ENCODE data around the gene BICDL2. TPM values are rescaled to one million over a fixed set of nuclear protein-coding genes. Genes with fewer than 3 reads are reported as not detected.
A peak's percentile ranks its signal among the peaks of the same experiment; 100 is the strongest.

BICDL2 gene
- total RNA-seq, 2 experiments from 2014 or later: 0.77 to 0.92 TPM

DNA sequence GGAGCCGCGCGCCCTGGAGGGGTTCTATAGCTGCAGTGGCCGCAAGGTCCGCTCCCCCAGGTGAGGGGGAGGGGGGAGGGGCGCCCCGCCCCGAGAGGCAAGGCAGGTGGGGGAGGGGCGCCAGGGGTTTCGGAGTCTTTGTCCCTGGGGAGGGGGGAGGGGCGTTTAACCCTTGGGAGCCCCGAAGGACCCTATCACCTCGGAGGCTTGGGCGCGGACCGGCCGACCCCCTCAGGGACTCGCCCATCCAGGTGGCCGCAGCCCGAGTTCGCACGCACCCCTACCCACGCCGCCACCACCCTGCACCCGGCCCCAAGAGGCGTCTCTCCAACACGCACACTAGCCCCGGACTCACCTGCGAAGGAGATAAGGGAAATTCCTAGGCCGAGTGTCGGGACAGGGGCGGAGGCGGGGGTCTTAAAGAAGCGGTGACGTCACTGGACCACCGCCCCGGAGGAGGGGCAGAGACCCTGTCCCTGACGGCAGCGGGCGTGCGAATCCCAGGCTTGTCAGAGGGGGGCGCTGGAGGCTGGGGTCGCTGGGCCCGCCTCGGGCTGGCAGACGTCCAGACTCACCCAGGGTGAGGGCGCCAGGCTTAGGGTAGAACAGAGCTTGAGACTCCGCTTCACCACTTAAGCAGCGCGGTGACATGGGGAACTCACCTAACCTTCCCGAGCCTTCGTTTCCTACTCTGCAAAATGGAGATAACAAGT lies 18.8 kb downstream of the BICDL2 start, which contains the start of gene CLDN6:
CLDN6 (minus strand) TSS at position 390 of the 713 bp plus-strand sequence. CDS start 2,162 bp downstream, outside the sequence.
- peak; percentile 57 for TF ChIP-seq CTCF (IDR thresholded peaks at IDR 0.05)
- peaks cover 6% of the 10 kb centered on the region for H3K27me3 Mint-ChIP-seq
- H3K36me3 Mint-ChIP-seq (ENCODE audit: low read depth): no peaks in the 10 kb centered on the region
- no peak within 1 kb of the TSS for H3K27ac Mint-ChIP-seq
- peak; percentile 69 for DNase-seq
- ChIA-PET POLR2A (interaction anchor here (0.9 kb wide), 1 partner anchor 165 kb away, joined by 3 read pairs; no protein-coding TSS in a partner anchor), CTCF (interaction anchor here (1.0 to 10.5 kb wide), 4 partner anchors 8 to 16 kb away, joined by 3 to 135 read pairs (median 30); no protein-coding TSS in a partner anchor)
- H3K9me3 Mint-ChIP-seq: no peaks in the 10 kb centered on the region
- no peak for ATAC-seq
- intact Hi-C loops (cut with micrococcal nuclease): no loop called here
- no peak within 1 kb of the TSS for H3K4me3 Mint-ChIP-seq
- peaks cover 31% of the 10 kb centered on the region for H3K4me1 Mint-ChIP-seq (ENCODE audit: low read depth)

DNA sequence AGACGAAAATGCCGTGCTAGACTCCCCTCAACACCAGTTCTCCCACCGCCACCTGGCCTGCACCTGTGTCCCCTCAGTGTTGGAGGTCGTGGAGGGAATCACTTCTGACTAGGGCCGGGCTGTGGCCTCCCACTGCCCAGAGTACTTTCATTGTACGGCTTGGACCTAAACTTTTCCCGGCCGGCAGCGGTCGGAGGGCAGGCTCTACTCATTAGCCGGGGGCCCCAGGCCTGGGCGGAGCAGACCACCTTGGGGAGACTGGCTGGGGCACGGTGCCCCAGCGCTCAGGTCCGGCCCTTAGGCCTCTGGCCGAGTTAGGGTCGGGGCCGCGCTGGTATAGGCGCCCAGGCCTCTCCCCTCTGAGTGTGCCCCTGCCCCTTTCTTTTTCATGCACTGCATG lies 19.4 kb downstream of the BICDL2 start:
- H3K27ac Mint-ChIP-seq: no peak overlapping the region
- TF ChIP-seq CTCF (IDR thresholded peaks at IDR 0.05): no peak
- H3K4me1 Mint-ChIP-seq (ENCODE audit: low read depth): peaks cover 25% of the 10 kb centered on the region
- ChIA-PET CTCF (interaction anchor here (10.5 kb wide), 1 partner anchor 14 kb away, joined by 135 read pairs; no protein-coding TSS in a partner anchor), POLR2A (no interaction called here)
- intact Hi-C loops (cut with micrococcal nuclease): no loop called here
- ATAC-seq: no peak
- H3K36me3 Mint-ChIP-seq (ENCODE audit: low read depth): no peaks in the 10 kb centered on the region
- peaks cover 10% of the 10 kb centered on the region for H3K27me3 Mint-ChIP-seq
- no peak for DNase-seq
- no peak overlapping the region for H3K4me3 Mint-ChIP-seq
- H3K9me3 Mint-ChIP-seq: no peaks in the 10 kb centered on the region

DNA sequence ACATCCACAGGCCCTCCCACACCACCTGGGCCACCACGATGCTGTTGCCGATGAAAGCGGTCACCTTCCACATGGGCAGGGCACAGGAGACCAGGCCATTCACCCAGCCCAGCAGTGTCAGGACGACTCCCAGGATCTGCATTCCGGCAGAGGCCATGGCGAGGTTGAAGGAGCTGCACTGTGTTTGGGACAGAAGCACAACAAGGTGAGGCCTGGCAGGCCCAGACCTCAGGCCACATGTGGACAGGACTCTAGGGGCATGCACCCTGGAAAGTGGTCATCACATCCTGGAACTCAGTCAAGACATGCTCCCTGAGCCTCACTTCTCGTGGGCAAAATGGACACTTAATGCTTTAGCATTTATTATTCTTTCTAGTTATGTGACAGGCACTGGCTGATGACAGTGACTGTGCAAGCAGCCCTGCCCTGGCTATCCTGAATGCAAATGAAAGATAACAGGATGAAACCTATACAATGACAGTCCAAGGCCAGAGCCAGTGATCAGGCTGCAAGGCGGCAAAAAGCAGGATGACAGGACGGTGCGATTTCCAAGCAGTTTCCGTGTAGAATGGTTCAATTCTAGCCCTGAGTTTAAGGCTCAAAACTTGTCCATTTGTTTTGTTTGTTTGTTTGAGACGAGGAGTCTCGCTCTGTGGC lies 20.8 kb downstream of the BICDL2 start:
- Mint-ChIP-seq H3K4me3 (no peak overlapping the region), H3K36me3 (ENCODE audit: low read depth) (no peaks in the 10 kb centered on the region), H3K27ac (no peak overlapping the region), H3K9me3 (no peaks in the 10 kb centered on the region), H3K4me1 (ENCODE audit: low read depth) (peaks cover 13% of the 10 kb centered on the region), H3K27me3 (peaks cover 13% of the 10 kb centered on the region)
- ATAC-seq: no peak
- no peak for DNase-seq
- ChIA-PET POLR2A (no interaction called here), CTCF (interaction anchor here (10.5 kb wide), 1 partner anchor 15 kb away, joined by 135 read pairs; no protein-coding TSS in a partner anchor)
- no peak for TF ChIP-seq CTCF (IDR thresholded peaks at IDR 0.05)
- intact Hi-C loops (cut with micrococcal nuclease): no loop called here

DNA sequence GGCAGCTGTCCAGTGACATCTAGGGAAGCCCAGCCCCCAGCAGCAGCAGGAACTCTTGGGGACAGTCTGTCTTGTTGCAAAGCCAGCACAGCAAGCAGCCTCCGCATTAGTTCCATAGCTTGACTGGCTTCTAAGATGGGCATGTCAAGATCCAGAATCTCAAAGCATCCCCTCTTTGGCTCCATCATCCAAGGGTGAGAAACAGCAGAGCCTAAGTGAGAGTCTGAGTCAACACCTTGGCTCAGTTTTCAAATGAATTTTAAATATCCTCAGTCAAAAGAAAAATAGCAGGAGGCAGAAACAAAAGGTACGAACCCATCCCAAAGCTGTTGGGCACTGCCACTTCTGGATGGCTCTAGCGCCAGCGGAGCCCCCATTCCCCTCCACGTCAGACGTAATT lies 21.8 kb downstream of the BICDL2 start:
- CTCF ChIA-PET: interaction anchor here (2.1 kb wide), 1 partner anchor 12 kb away, joined by 8 read pairs; no protein-coding TSS in a partner anchor
- Mint-ChIP-seq H3K27me3 (peaks cover 12% of the 10 kb centered on the region), H3K27ac (no peak overlapping the region), H3K9me3 (no peaks in the 10 kb centered on the region), H3K4me1 (ENCODE audit: low read depth) (peaks cover 8% of the 10 kb centered on the region), H3K36me3 (ENCODE audit: low read depth) (no peaks in the 10 kb centered on the region), H3K4me3 (no peak overlapping the region)
- DNase-seq (no peak), ATAC-seq (no peak)
- TF ChIP-seq CTCF (IDR thresholded peaks at IDR 0.05): no peak
- POLR2A ChIA-PET: interaction anchor here (1.6 kb wide), 1 partner anchor 8 kb away, joined by 3 read pairs; no protein-coding TSS in a partner anchor
- intact Hi-C loops (cut with micrococcal nuclease): no loop called here
